Thyroid gland (tissue), 4 donors: Measurements from ENCODE around the gene KPNA5.

Experiments
- CTCF ChIP-seq, 6 experiments: fragments of 200-600 bp in 3 of 6; fragments of 450-650 bp in 3 of 6; sonication (generic) in 3 of 6; IDR thresholded peaks; one replicate each; pipeline ENCODE4 v1.5.1; 2016 to 2019; ENCODE audit warnings: antibody characterized with exemption in 6 of 6, mild to moderate bottlenecking in 2 of 6, inconsistent platforms in 1 of 6, moderate library complexity in 1 of 6
- POLR2A ChIP-seq, 2 donors: fragments of 450-650 bp; IDR thresholded peaks; one replicate each; pipeline ENCODE4 v1.6.1; 2017; ENCODE audit warnings: antibody characterized with exemption in 2 of 2, mild to moderate bottlenecking in 2 of 2, moderate library complexity in 1 of 2

- TF ChIP-seq CTCF (IDR thresholded peaks at IDR 0.05): no peak
- no peak for TF ChIP-seq POLR2A (IDR thresholded peaks at IDR 0.05)
Observed at GRCh38 chr6:116666869-116667268, 14.1 kb upstream of the KPNA5 start.
